Astrocyte of the hippocampus (primary cell): ENCODE results near the gene DSC3.

Experiments
- DNase-seq: peaks from one replicate; pipeline ENCODE4 v3.0.0; 2011; ENCODE audit warnings: low read depth, low spot score

The DSC3 gene

DNA sequence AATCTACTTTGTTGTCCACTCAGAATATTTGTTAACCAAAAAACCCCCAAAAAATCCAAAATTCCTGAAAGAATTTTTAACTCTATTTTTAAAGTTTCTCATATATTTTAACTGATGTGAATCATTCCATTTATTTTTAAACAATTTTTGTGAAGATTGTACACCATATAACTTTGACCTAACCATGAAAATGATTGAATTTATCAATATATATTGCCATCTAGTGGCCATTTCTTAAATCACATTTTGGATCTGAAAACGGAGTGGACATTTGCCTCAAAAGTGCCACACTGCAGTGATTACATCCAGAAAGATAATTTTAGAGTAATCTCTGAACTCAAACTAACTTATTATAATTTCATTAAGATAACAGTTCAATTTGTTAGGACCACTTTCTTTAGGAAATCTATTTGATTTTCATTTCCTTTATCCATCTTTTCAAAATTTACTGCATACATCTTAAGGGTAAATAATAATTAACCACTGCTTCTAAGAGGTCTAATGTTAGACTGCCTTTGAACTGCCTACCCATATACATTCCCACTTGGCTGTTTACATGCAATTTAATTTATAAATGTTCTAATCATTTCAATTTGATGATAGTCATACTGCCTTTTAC, 71.1 kb downstream of the DSC3 start:
- peak; percentile 55 for DNase-seq

- DNase-seq: peak; percentile 55
Observed at GRCh38 chr18:30970196-30970816, 72.2 kb downstream of the DSC3 start.

DNA sequence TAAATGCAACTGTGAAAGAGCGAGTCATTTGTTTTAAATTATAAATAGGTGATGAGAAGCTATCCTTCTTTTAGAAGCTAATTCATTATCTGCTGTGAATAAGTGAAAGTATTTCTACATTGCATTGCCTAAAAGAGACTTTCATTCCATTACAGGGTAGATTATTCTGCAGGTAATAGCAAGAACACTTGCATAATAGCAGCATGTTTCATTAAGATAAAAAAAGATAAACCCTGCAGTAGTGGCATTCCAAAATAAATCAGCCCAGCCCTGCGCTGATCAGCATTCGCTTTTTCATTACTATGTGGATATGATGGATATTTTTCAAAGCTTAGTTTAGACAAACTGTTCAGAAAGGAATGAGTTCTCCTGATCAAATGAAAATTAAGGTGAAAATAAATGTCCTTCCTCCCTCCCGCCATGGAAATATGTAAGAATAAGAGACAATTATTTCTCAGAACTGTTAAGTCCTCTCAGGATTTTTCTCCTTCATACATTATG, 72.8 kb downstream of the DSC3 start:
- DNase-seq: no peak

DNA sequence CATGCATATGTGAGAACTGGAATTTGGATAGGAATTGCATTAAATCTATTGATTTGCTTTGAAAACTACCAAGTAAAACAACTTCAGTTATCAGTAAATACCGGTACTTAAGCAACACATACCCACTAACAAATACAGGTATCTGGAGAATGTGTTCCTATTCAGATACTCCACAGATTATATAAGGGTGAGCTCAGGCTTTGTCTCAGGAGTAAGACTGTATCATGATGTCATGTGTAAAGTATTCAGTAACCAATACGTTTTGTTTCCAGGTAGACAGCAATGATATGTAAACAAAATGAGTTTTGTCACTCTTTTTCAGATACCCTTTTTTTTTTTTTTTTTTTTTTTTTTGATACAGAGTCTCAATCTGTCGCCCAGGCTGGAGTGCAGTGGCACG, 74.8 kb downstream of the DSC3 start:
- DNase-seq: peak; percentile 41

DNA sequence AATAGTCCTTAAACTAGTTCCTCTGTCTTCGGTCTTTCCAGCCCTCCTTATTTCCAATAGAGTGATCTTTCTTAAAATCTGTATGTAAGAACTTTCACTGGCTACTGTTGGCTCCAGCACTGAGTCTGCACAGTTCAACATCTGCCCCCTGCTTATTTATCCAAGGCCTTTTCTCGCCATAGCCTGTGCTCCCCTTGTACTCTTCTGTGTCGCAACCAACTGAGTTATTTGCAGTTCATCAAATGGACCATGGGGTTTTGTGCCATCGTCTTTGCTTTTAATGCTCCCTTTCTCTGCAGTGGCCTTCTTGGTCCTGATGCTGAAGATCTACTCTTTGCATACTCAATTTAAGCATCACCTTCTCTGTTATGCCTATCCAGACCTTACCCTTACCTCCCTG, 77.3 kb downstream of the DSC3 start:
- DNase-seq: no peak

DNA sequence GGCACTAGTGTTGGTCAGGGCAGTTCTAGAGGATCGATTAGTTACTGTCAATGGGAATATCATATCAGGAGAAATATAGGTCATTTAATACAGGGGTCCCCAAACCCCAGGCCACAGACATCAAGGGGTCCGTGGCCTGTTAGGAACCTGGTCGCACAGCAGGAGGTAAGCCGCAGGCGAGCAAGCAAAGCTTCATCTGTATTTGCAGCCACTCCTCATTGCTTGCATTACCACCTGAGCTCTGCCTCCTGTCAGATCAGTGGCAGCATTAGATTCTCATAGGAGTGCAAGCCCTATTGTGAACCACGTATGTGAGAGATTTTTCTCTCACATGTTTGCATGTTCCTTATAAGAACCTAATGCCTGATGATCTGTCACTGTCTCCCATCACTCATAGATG, 81.9 kb downstream of the DSC3 start:
- DNase-seq: no peak

DNA sequence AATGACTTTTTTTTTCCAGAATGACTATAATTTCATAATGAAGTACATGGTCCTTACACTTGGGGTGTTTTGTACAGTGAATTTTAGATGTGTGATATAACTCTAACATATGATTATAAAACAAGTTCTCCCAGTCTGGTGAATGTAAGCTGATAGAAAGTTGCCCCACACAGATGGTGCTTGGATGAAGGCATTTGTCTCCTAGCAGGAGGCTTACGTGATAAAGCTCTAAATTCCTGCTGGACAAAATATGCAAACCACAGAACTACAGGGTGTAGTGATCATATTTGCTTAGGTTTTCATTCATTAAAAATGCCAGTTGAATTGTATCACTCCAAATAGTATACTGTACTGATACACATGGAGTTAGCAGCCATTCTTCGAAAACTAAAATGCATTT, 85.5 kb downstream of the DSC3 start:
- DNase-seq: peak; percentile 71

GRCh38 chr18:30954262-30954661, 88.3 kb downstream of the DSC3 start:
- no peak for DNase-seq

GRCh38 chr18:30945761-30946160, 96.8 kb downstream of the DSC3 start:
- DNase-seq: peak; percentile 92

- no peak for DNase-seq
Observed at GRCh38 chr18:30944773-30945417, 97.6 kb downstream of the DSC3 start.

GRCh38 chr18:30940952-30941539, 101.5 kb downstream of the DSC3 start:
- DNase-seq: no peak
